Fibroblast of villous mesenchyme (primary cell): ENCODE data around the gene GDE1. TPM values are rescaled to one million over a fixed set of nuclear protein-coding genes. Genes with fewer than 3 reads are reported as not detected.
A peak's percentile ranks its signal among the peaks of the same experiment; 100 is the strongest.

Experiments
- DNase-seq: peaks from one replicate; pipeline ENCODE4 v3.0.0-alpha.2; 2010; ENCODE audit warnings: low read depth
- H3K4me3 ChIP-seq: 2 replicates; pipeline ENCODE4 v1.5.1; 2011; ENCODE audit warnings: low read depth, mild to moderate bottlenecking, low read length
- total RNA-seq: library from RNA; depleted of rRNA; stranded (reverse); fragments of >200 nt; gene quantifications from 2 replicates; pipeline ENCODE4 v1.2.3, GENCODE V29; 2012
- TF ChIP-seq, protein P1 (sequence below): IDR thresholded peaks from 2 replicates; pipeline ENCODE4 v1.5.1; 2012; ENCODE audit warnings: low read depth, mild to moderate bottlenecking, low read length; ENCODE audit not compliant: insufficient read depth

Gene GDE1
- total RNA-seq, 1 donor, result 107 TPM

DNA sequence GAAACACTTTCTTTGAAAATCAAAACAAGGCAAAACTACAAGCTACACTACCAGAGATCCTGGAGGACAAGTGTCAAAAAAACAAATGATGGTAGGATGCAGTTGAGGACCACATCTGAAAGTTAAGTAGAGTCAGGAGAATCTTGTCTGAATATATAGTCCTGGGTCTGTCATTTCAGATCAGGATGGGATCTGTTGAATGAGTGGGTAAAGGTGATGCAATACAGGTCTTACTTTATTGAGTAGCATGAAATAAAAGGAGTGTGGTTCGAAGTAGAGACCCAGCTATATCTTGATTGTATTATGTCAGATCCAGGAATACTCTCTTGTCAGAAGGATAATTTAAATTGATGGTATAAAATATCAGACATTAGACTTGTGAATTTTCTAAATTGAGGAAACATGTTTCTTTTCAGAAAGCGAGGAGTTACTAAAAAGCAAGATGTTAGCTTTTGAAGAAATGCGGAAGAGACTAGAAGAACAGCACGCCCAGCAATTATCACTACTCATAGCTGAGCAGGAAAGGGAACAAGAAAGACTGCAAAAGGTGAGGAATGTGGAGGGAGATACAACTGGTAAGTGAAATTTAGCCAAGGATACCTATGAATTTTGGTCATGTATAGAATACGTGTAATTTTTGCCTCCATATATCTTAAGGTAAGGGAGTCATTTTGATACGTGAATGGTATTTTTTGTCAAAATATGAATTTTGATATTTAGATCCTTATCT, 18.5 kb upstream of the GDE1 start:
- DNase-seq, result no peak
- no peak overlapping the region for H3K4me3 ChIP-seq
- TF ChIP-seq, protein P1, sequence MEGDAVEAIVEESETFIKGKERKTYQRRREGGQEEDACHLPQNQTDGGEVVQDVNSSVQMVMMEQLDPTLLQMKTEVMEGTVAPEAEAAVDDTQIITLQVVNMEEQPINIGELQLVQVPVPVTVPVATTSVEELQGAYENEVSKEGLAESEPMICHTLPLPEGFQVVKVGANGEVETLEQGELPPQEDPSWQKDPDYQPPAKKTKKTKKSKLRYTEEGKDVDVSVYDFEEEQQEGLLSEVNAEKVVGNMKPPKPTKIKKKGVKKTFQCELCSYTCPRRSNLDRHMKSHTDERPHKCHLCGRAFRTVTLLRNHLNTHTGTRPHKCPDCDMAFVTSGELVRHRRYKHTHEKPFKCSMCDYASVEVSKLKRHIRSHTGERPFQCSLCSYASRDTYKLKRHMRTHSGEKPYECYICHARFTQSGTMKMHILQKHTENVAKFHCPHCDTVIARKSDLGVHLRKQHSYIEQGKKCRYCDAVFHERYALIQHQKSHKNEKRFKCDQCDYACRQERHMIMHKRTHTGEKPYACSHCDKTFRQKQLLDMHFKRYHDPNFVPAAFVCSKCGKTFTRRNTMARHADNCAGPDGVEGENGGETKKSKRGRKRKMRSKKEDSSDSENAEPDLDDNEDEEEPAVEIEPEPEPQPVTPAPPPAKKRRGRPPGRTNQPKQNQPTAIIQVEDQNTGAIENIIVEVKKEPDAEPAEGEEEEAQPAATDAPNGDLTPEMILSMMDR, result no peak

DNA sequence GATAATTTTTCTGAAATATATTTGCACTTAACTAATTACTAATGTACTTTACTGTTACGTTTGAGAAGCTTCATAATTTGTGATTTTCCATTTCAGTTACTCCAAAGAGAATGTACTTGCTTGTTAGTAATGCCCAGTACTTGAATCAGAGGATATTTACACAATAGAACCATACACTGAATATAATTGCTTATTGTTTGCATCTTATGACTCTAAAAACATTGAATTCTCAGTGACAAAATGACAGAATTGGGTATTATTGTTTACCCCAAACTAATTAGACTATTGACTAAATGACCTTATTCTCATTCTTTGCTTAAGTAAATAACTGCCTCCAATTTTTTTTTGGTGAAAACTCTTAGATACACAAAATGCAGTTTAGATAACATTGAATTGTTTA, 10.7 kb upstream of the GDE1 start:
- TF ChIP-seq, protein P1, result no peak
- H3K4me3 ChIP-seq, result no peak overlapping the region
- DNase-seq, result no peak

GRCh38 chr16:19528666-19529065, 6.8 kb upstream of the GDE1 start:
- no peak overlapping the region for H3K4me3 ChIP-seq
- no peak for DNase-seq
- TF ChIP-seq, protein P1, result no peak

- TF ChIP-seq, protein P1, result no peak
- DNase-seq, result no peak
- no peak overlapping the region for H3K4me3 ChIP-seq
Measured at GRCh38 chr16:19527161-19527560, 5.3 kb upstream of the GDE1 start.

- no peak for DNase-seq
- TF ChIP-seq, protein P1, result no peak
- H3K4me3 ChIP-seq, result peak overlapping the region; percentile 100
Measured at GRCh38 chr16:19525385-19525723, 3.5 kb upstream of the GDE1 start.

GRCh38 chr16:19524616-19525384, 2.9 kb upstream of the GDE1 start:
- peak overlapping the region; percentile 100 for H3K4me3 ChIP-seq
- DNase-seq, result peak; percentile 32
- TF ChIP-seq, protein P1, result no peak
